C4-2B (cell line): Measurements from ENCODE around the gene CDC25A.

Experiments used
- CTCF ChIP-seq: fragments of 450-650 bp; conservative IDR thresholded peaks from 2 replicates; pipeline ENCODE4 v1.5.1; 2017; ENCODE audit warnings: mild to moderate bottlenecking
- ZFX ChIP-seq: fragments of 450-650 bp; IDR thresholded peaks from 2 replicates; pipeline ENCODE4 v1.6.1; 2017

GRCh38 chr3:48186631-48187300, 1.5 kb downstream of the CDC25A start:
- TF ChIP-seq CTCF = no peak
- no peak for TF ChIP-seq ZFX
